Chondrocyte (in vitro differentiated cells): ENCODE data around the gene NLRP7. TPM values are rescaled to one million over a fixed set of nuclear protein-coding genes. Genes with fewer than 3 reads are reported as not detected.
"Not testable (repeated sequence)": the region's sequence is repeated elsewhere in the genome, so short reads cannot be mapped to it uniquely, and the experiment has no call there.

Experiments
- DNase-seq: peaks from one replicate; pipeline ENCODE4 v3.0.0; 2021; ENCODE audit warnings: mixed read lengths, low spot score
- H3K27ac Mint-ChIP-seq: one replicate; pipeline ENCODE4 v1.8.0; 2021; ENCODE audit warnings: mild to moderate bottlenecking, moderate library complexity, mixed read lengths; ENCODE audit not compliant: unreplicated experiment
- H3K27me3 Mint-ChIP-seq: 2 replicates; pipeline ENCODE4 v1.8.0; 2021; ENCODE audit warnings: low read depth, mixed read lengths
- H3K36me3 Mint-ChIP-seq: 2 replicates; pipeline ENCODE4 v1.8.0; 2021; ENCODE audit warnings: low read depth, mixed read lengths
- H3K4me1 Mint-ChIP-seq: 2 replicates; pipeline ENCODE4 v1.8.0; 2021; ENCODE audit warnings: low read depth, mild to moderate bottlenecking, mixed read lengths
- H3K4me3 Mint-ChIP-seq: one replicate; pipeline ENCODE4 v1.8.0; 2021; ENCODE audit warnings: mild to moderate bottlenecking, moderate library complexity, mixed read lengths; ENCODE audit not compliant: unreplicated experiment
- H3K9me3 Mint-ChIP-seq: 2 replicates; pipeline ENCODE4 v1.8.0; 2021; ENCODE audit warnings: low read depth, mixed read lengths
- total RNA-seq: library from RNA; stranded (reverse); gene quantifications from 3 replicates; pipeline ENCODE4 v1.2.1, GENCODE V29; 2021
- TF ChIP-seq, protein P1 (sequence below): fragments of 200-600 bp; sonication (generic); IDR thresholded peaks from 2 replicates; pipeline ENCODE4 v1.5.0; 2021; ENCODE audit warnings: antibody characterized with exemption, mild to moderate bottlenecking, moderate library complexity

The NLRP7 gene
- total RNA-seq, 1 donor from 2014 or later, result not detected

DNA sequence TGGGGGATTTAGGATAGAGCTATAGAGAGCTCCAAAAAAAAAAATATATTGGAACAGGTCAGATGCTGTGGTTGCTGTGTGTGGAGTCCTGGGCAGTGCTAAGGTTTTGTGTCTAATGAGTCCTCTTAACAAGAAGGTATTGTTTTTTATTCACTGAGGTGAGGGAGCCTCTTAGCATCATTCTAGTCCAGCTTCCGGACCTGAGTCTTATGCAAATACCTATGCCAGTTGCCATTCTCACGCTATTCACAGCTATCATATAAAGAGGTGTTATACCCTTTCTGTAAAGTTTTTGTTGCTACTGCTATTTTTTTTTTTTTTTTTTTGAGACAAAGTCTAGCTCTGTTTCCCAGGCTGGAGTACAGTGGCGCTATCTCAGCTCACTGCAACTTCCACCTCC is 20.3 kb upstream of the NLRP7 start:
- DNase-seq, result no peak
- peaks cover 5% of the 10 kb centered on the region for H3K4me1 Mint-ChIP-seq
- no peaks in the 10 kb centered on the region for H3K27me3 Mint-ChIP-seq
- H3K9me3 Mint-ChIP-seq, result peaks cover 6% of the 10 kb centered on the region
- TF ChIP-seq, protein P1, sequence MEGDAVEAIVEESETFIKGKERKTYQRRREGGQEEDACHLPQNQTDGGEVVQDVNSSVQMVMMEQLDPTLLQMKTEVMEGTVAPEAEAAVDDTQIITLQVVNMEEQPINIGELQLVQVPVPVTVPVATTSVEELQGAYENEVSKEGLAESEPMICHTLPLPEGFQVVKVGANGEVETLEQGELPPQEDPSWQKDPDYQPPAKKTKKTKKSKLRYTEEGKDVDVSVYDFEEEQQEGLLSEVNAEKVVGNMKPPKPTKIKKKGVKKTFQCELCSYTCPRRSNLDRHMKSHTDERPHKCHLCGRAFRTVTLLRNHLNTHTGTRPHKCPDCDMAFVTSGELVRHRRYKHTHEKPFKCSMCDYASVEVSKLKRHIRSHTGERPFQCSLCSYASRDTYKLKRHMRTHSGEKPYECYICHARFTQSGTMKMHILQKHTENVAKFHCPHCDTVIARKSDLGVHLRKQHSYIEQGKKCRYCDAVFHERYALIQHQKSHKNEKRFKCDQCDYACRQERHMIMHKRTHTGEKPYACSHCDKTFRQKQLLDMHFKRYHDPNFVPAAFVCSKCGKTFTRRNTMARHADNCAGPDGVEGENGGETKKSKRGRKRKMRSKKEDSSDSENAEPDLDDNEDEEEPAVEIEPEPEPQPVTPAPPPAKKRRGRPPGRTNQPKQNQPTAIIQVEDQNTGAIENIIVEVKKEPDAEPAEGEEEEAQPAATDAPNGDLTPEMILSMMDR, result no peak
- H3K36me3 Mint-ChIP-seq, result peaks cover 4% of the 10 kb centered on the region
- H3K27ac Mint-ChIP-seq, result no peak overlapping the region
- H3K4me3 Mint-ChIP-seq, result peak overlapping the region; percentile 42

DNA sequence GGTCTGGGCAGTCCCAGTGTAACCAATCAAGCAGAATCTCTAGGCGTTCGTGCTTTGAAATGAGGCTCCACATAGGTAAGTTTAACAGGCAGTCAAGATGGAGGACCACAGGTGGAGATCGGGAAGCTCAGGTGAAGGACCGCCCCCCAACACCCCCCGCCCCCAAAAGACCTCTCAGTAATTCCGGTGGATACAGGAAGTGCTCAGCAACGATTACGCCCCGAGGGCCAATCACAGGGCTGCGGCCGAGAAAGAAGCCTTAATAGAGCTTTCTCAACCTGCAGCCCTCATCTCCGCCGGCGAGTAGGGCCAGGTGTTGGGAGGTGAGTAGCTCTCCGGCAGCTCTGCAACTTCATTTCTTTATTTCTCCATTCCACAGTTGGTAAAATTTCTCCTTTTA is 17.7 kb upstream of the NLRP7 start:
- not testable (repeated sequence) for H3K4me1 Mint-ChIP-seq, H3K36me3 Mint-ChIP-seq, H3K27ac Mint-ChIP-seq, H3K9me3 Mint-ChIP-seq, DNase-seq, H3K4me3 Mint-ChIP-seq, H3K27me3 Mint-ChIP-seq

DNA sequence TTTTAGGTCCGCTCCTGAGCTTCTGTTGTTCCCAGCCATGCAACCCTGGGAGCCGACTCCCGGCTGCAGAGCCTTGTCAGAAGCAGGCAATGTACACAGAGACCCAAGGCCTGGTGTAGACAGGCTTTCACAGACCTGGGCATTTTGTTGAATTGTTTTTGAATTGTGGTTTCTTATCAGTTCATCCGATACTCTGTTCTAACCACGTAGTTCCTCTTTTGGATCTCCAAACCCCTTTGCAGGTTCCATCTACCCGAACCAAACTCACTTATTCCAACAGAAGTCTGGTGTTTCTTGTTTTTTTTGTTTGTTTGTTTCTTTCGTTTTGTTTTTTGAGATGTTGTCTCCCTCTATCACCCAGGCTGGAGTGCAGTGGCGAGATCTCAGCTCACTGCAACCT is 12.5 kb upstream of the NLRP7 start:
- Mint-ChIP-seq H3K27ac (no peak overlapping the region), H3K4me3 (no peak overlapping the region), H3K4me1 (no peaks in the 10 kb centered on the region), H3K36me3 (no peaks in the 10 kb centered on the region), H3K27me3 (no peaks in the 10 kb centered on the region), H3K9me3 (no peaks in the 10 kb centered on the region)
- TF ChIP-seq, protein P1, result no peak
- DNase-seq, result no peak

- DNase-seq, result no peak
- H3K27me3 Mint-ChIP-seq, result no peaks in the 10 kb centered on the region
- peaks cover 5% of the 10 kb centered on the region for H3K4me1 Mint-ChIP-seq
- H3K4me3 Mint-ChIP-seq, result no peak overlapping the region
- no peak overlapping the region for H3K27ac Mint-ChIP-seq
- no peaks in the 10 kb centered on the region for H3K9me3 Mint-ChIP-seq
- no peaks in the 10 kb centered on the region for H3K36me3 Mint-ChIP-seq
- TF ChIP-seq, protein P1, result no peak
Measured at GRCh38 chr19:54955376-54955775, 8.0 kb upstream of the NLRP7 start.

DNA sequence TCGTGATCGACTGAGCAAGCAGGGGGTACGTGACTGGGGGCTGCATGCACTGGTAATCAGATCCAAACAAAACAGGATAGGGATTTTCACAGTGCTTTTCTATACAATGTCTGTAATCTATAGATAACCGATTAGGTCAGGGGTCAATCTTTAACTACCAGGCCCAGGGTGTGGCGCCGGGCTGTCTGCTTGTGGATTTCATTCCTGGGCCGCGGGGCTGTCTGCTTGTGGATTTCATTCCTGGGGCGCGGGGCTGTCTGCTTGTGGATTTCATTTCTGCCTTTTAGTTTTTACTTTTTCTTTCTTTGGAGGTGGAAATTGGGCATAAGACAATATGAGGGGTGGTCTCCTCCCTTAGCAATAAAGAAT is 6.0 kb upstream of the NLRP7 start:
- not testable (repeated sequence) for H3K4me1 Mint-ChIP-seq, H3K27ac Mint-ChIP-seq, H3K27me3 Mint-ChIP-seq, H3K9me3 Mint-ChIP-seq, H3K4me3 Mint-ChIP-seq, H3K36me3 Mint-ChIP-seq, DNase-seq

DNA sequence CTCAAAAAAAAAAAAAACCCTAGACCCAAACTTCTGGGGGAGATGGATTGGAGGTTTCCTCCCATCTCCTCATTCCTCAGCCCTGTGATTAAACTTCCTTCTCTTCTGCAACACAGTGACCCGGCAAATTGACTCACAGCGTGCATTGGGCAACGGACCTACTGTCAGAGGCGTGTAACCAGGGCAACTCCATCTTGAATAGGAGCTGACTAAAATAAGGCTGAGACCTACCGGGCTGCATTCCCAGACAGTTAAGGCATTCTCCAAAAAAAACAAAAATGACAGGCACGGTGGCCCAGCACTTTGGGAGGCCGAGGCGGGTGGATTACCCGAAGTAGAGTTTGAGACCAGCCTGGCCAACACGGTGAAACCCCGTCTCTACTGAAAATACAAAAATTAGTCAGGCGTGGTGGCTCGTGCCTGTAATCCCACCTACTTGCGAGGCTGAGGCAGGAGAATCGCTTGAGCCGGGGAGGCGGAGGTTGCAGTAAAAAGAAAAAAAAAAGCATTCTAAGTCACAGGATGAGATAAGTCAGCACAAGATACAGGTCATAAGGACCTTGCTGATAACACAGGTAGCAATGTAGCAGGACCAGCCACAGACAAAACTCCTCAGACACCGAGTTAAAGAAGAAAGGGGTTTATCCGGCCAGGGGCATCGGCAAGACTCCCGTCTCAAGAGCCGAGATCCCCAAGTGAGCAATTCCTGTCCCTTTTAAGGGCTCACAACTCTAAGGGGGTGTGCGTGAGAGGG is 5.4 kb upstream of the NLRP7 start:
- DNase-seq, result no peak
- TF ChIP-seq, protein P1, result no peak
- Mint-ChIP-seq H3K4me3 (no peak overlapping the region), H3K9me3 (no peaks in the 10 kb centered on the region), H3K27ac (peak overlapping the region; percentile 75), H3K36me3 (no peaks in the 10 kb centered on the region), H3K4me1 (peaks cover 5% of the 10 kb centered on the region), H3K27me3 (no peaks in the 10 kb centered on the region)

- not testable (repeated sequence) for H3K27ac Mint-ChIP-seq, DNase-seq, H3K27me3 Mint-ChIP-seq, H3K4me3 Mint-ChIP-seq, H3K9me3 Mint-ChIP-seq, H3K4me1 Mint-ChIP-seq, H3K36me3 Mint-ChIP-seq
Measured at GRCh38 chr19:54950580-54950979, 3.2 kb upstream of the NLRP7 start.
